ENCODE measurements around the gene FBXO15.

DNA sequence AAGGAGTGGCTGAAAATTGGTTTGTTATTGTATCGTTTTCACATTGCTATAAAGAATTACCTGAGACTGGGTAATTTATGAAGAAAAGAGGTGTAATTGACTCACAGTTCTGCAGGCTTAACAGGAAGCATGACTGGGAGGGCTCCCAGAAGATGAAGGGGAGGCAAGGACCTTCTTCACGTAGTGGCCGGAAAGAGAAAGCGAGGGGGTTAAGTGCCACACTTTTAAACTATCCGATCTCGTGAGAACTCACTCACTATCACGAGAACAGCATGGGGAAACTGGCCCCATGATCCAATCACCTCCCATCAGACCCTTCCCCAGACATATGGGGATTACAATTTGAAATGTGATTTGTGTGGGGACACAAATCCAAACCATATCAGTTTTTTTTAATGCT is 81.6 kb downstream of the FBXO15 start:
- TF ChIP-seq, protein P1, sequence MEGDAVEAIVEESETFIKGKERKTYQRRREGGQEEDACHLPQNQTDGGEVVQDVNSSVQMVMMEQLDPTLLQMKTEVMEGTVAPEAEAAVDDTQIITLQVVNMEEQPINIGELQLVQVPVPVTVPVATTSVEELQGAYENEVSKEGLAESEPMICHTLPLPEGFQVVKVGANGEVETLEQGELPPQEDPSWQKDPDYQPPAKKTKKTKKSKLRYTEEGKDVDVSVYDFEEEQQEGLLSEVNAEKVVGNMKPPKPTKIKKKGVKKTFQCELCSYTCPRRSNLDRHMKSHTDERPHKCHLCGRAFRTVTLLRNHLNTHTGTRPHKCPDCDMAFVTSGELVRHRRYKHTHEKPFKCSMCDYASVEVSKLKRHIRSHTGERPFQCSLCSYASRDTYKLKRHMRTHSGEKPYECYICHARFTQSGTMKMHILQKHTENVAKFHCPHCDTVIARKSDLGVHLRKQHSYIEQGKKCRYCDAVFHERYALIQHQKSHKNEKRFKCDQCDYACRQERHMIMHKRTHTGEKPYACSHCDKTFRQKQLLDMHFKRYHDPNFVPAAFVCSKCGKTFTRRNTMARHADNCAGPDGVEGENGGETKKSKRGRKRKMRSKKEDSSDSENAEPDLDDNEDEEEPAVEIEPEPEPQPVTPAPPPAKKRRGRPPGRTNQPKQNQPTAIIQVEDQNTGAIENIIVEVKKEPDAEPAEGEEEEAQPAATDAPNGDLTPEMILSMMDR (conservative IDR thresholded peaks at IDR 0.05; ENCODE audit: low read length), result no peak
- TF ChIP-seq EZH2phosphoT487 (IDR thresholded peaks at IDR 0.05; ENCODE audit: borderline replicate concordance, low read depth, low read length), result no peak
